NCI-H446 treated with DMSO at 0.1 percent for 48 hours (cell line): ENCODE results near the gene ECPAS.
"Not testable (repeated sequence)": the region's sequence is repeated elsewhere in the genome, so short reads cannot be mapped to it uniquely, and the experiment has no call there.

Experiments used
- DNase-seq: peaks from one replicate; lab custom pipeline; 2025; lab: John Stamatoyannopoulos, UW

Gene ECPAS

DNA sequence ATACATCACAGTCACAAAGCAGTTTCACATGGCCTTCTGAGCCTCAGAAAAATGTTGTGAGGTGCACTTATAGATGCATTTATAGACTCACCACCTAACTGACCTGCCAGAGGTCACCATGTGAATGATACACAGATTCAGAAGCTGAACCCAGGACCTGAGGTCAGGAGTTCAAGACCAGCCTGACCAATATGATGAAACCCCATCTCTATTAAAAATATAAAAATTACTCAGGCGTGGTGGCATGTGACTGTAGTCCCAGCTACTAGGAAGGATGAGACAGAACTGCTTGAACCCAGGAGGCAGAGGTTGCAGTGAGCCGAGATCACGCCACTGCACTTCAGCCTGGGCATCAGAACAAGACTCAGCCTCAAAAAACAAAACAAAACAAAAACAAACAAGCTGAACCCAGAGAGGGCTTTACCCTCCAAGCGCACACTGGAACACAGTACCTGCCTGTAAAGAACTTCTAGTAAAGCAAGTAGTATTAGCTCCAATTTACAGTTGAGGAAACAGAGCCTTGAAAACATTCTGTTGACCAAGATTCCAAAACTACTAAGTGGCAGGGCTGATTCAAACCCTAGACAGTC lies 16.3 kb downstream of the ECPAS start:
- DNase-seq, result no peak

DNA sequence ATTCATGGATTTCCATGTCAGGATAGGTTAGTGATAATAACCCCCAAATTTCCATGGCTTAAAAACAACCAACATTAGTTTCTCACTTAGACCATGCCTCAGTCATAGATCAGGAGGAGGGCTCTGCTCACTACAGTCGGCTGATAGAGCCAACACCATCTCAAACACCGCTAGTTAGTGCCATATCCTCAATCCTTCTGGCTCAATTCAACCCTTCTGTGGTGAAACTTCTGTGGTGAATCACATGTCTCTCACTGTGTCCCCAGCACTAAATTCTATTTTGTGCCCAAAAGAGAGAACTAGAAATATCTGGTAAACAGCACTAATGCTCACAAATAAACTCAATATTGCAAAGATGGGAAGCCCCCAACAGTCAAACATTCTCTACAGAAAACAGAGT lies 21.1 kb downstream of the ECPAS start:
- no peak for DNase-seq

DNA sequence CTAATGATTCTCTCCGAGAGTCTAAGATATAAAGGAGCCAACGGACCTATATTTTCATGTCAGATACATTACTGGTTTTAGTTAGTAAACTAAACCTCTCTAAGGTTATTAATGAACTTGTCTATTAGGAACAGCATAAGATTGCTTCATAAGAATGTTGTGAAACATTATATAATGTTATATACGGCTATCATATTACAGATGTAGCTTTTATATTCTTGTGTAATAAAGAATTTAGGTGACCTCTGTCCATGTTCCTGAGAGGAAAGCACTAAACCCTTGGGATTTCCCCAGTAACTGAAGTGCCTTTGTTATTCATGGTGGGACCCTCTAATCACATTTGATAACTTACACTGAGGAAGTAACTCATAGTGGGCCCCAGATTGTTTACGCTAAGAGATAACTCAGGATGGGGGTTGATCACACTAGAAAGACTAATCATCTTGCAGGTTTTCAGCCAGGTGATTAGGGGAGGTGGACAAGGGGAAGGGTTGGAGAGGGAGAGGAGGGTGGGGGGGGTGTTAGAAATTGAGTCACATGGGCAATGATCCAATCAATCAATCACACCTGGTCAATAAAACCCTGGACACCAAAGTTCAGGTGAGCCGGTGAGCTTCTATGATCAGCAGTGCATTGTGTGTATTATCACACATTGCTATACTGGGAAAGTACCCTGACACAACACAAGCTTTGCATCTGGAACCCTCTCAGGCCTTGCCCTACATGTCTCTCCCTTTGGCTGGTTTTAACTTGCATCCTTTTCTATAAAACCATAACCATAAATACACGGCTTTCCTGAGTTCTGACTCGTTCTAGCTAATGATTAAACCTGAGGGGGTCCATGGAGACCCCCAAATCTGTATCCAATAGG lies 25.8 kb downstream of the ECPAS start:
- no peak for DNase-seq

DNA sequence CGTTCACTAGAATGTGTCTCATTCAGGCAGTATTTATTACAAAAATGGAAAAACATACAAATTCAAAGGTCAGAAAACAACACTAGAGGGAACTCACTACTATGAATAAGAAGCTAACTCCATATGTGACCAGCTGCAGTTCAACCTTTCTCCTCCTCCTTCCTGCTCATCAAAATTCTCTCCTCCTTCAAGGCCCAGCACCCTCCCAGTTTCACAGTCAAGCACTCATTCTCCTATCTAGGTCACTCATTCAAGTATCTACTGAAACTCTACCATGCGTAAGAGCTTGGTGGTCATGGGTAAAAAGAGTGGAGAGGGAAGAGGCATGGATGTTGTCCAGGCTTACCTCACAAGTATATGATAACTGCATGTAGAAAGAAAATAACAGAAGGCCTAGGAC lies 27.7 kb downstream of the ECPAS start:
- no peak for DNase-seq

DNA sequence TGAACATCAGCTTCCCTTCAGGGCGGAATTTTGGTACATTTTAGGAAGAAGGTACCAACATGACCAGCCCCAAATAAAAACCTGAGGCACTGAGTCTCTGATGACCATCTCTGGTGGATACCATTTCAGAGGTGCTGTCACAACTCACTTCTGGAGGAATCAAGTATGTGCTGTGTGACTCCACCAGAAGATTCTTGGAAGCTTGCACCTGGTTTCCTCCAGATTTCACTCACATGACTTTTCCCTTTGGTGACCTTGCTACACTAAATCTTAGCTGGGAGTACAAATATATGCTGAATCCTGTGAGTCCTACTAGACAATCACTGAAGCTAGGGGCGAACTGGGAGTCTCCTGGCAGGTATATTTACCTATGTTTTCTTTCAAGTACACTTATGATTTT lies 28.5 kb downstream of the ECPAS start:
- no peak for DNase-seq

DNA sequence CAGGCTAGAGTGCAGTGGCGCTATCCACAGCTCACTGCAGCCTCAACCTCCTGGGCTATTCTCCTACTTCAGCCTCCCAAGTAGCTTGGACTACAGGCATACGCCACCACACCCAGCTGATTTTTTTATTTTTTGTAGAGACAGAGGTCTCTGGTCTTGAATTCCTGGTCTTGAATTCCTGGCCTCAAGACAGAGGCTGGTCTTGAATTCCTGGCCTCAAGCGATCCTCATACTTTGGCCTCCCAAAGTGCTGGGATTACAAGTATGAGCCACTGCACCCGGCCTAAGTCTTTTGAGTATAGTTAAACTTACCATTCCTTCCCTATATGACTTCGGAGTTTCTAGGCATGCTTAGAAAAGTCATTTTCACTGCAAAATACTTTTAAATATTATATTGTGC lies 29.4 kb downstream of the ECPAS start:
- DNase-seq, result no peak

DNA sequence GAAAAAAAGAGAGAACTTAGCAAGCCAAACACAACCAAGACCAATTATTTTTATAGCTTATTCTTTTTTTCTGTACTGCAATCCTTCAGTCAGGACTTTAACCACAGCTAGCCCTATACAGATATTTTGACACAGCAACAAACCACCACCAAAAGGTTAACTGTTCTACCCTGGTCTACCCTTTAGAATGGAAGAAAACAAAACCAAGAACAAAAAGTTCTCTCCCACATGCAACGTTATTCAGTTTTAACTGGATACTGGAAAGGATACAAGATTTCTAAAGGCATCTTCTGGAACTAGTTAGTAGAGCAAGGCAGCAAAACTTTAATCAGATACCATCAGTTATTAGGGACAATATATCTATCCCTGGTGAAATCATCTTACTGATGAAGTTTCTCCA lies 32.6 kb downstream of the ECPAS start:
- no peak for DNase-seq

DNA sequence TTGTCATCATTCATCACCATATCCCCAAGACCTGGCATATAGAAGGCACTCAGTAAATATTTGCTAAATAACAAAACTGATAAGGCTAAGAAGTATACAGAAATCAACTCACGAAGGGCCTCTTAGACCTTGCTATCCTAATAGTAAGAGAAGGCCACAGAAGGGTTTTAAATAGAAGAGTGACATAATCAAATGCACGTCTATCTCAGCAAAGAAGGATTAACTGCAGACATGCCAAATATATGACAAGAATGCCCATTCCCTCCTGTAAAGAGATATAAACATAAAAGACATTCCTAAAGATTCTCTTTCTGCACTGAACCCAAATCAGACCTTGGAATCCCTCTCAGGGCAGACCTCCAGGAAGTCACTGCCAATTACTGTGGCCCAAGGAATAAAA lies 34.1 kb downstream of the ECPAS start:
- DNase-seq, result no peak

DNA sequence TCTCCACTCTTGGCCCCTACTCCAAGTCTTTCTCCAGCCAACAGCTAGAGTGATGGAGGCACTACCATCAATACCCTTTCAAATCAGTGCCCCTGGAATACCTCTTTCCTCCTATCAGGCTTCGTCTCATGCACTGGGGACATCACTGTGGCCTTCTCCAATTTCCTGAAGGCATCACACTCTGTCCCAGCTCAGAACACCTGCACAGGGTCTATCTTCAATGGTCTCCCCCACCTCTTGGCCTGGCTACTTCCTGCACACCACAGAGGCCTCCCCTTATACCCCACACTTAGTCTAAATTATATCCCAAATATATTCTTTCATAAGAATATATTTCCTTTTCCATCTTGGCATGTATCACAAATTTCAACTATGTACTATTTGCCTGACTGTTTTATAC lies 34.5 kb downstream of the ECPAS start:
- no peak for DNase-seq

DNA sequence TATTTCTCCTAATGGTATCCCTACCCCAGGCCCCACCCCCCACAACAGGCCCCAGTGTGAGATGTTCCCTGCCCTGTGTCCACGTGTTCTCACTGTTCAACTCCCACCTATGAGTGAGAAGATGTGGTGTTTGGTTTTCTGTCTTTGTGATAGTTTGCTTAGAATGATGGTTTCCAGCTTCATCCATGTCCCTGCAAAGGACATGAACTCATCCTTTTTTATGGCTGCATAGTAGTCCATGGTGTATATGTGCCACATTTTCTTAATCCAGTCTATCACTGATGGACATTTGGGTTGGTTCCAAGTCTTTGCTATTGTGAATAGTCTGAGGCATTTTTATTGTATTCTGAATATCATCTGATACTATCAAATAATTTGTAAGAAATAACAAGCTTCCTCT lies 38.4 kb downstream of the ECPAS start:
- not testable (repeated sequence) for DNase-seq

DNA sequence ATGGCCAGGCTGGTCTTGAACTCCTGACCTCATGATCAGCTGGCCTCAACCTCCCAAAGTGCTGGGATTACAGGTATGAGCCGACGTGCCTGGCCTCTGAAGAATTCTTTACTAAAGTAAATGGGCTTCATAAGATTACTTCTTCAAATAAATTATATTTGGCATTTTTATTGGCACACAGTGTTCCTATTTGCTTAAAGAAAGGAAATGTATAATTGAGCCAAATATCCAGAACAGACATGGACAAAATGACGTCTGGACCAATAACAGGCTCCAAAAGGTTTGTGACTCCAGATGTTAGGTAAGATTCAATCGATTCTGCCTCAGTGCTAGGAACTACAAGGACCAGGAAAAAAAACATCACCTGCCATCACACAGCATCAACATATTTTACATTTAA lies 40.7 kb downstream of the ECPAS start:
- DNase-seq, result no peak

DNA sequence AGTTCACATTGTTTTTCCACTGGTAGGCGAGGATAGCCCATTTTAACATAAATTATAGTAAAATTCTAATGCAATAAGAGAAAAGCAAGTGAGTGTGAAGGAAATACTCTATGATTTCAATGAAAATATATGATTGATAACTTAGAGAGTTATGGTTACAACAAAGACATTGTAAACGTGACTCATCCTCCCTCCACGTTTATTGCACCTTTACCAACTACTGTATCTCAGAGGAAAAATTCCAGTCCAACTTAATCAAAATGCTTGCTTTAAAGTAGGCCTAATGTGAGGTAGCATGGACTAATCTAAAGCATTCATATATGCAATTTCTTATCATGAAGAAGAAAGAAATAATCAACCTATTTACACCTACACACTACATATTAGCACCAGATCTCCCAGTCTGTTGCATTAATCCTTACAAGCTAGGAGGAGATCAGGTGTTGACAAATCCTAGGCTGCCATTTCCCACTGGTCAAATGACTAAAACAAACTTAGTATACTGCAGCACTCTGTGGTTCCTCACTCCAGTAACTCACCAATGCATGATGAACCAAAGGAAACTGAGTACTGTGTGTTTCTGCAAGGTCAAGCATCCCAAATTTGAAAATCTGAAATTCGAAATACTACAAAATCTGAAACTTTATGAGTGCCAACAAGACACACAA lies 41.7 kb downstream of the ECPAS start:
- no peak for DNase-seq

DNA sequence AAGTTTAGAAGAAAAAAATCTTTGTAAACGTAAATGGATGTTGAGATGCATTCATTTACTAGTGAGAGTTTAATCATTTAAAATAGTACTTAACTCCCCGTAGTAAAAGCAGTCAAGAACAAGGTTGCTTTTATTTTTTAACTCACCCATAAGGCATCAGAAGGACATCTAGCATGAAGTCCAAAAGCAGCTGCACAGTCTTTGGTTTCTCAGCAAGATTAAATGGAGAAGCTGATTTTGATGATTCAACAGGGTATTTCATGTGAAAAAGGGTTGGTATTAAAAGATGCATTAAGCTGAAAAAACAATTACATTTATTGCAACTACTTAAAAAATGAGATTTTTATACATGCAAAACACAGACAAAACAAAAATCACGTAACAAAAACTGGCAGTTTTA lies 44.0 kb downstream of the ECPAS start:
- DNase-seq, result no peak

DNA sequence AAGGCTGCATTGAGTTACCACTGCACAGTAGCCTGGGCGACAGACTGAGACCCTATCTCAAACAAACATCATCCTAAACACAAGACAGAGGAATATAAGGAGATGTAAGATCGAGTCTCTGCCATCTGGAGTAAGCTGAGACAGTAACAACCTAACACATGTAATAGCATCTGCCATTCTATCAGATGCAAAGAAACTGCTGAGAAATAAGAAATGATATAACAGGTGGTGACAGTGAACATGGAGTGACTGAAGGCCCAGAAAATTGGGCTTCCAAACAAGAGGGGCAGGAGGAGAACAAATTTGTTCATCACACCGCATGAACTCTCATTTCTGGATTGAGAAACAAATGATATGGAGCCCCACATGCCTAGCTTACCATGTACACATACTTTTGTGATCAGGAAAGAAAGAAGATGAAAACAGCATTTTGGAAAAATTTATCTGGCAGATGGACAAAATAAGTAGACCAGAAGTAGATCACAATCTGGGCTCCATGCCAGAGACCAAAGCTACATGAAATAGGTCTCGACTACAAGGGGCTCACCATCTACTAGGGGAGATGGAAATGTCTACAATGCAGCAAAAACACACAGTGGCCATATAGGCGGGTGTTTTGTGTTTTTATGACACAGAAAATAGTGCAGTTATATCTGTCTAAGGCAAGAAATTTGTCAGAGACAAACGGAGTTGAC lies 45.5 kb downstream of the ECPAS start:
- DNase-seq, result peak; percentile 79

DNA sequence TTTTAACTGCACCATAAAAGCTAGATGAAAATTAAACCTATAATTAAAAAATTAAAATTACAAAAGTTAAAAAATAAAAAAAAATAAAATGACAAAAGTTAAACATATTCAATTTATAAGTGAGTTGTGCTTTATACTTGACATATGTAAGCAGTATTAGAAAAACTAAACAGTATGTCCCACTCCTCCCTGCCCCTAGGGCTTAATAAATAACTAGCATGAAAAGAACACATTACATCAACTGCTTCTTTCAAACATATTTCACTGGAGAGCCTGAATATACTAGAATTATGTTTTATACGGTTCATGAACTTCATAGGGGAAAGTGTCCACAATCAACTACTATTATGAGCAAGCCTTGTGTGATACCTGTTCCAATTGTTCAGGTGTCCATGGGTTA lies 47.6 kb downstream of the ECPAS start:
- no peak for DNase-seq

DNA sequence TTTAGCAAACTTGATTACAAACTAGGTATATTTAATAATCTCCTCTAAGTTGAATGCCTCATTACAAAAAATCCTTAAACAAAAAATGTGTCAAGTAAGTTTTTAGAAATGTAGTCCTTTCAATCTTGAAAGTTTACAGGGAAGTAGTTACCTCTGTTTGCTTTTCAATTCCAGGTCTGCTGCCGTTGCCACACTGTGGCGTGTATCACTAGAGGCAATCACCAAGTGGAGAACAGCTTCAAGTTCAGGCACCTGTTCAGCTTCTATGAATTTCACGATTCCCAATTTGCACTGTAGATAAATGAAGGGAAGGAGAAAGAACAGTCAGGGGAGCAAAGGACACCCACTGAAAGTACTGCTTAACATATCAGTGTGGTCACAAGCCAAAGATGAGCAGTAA lies 51.1 kb downstream of the ECPAS start:
- DNase-seq, result no peak

DNA sequence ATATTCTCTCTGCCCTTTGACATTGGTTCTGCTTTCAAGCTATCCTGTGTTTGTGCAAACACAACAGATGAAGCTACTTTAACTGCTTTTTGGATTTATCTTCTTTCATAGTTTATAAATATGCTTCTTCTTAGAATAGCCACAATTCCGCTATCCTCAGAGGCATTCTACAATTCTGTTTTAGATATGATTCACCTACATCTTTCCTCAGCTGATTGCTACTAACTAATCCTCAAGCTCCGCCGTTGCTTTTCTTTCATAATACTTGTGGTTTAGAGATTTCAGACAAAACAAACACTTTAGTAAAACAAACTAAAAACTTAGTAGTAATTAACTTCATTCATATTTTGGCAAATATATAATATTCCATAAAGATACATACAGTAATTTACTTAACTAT lies 52.5 kb downstream of the ECPAS start:
- no peak for DNase-seq

DNA sequence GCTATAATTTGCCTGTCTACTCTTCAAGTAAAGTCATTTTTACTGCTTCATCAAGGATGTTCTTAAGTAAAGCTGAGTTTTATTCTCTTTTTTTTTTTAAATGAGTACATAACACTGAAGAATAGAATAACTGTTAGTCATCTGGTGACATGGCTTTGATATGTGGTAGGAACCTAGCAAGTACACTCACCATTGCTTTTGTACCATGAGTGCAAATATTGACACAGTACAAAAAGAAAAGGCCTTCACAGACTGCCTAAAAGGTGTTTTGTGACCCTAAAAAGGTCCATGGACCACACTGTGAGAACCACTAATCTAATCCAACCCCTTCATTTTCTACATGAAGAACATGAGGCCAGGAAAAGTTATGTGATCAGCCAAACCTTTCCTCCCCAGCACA lies 55.0 kb downstream of the ECPAS start:
- DNase-seq, result no peak

DNA sequence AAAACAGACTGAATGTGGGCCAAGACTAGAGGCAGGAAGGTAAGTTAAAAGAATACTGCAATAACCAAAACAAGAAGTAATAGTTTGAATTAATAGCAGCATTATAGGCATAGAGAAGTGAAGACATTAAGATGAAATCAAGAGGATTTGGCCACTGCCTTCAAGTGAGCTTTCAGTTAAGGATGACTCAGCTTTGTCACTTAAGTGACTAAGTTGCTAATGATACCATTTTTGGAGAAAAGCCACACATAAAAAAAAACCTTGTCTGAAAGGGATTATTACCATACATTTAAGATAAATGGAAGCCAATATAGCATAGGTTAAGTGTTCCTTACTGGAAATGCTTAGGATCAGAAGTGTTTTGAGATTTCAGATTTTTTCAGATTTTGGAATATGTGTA lies 57.0 kb downstream of the ECPAS start:
- no peak for DNase-seq

DNA sequence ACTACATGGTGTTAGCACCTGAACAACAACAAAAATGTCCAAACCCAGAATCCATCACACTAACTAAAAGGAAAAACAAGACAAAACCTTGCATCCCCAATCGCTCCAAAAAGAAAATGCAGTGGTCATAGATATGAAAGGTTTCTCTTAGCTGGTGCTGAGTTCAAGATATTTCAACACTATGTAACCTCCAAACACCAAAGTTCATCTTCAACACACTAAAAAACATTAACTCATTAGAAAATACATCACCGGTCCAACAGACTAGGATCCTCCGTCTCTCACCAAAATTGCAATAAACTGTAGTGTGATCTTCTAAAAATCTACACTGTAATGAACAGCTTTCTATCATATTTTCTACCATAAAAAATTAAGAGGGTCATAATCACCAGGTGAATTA lies 60.8 kb downstream of the ECPAS start:
- no peak for DNase-seq

DNA sequence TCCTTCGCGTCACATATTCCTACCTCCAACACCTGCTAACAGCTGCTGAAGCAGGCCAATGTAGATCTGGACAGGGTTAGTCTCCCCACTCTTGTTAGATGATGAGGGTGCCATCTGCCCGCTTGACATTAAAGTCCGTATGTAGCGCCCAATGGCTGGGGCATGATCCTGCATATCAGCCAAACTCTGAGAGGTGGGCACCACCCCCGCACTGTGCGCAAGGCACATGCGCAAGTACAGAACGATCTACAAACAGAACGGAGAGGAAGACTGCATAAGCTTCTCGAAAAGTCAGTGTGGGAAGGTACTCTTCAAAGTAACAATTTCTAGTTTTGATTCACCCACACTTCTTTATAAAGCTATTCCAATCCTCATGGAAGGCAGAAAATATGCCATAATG lies 69.8 kb downstream of the ECPAS start:
- DNase-seq, result no peak

DNA sequence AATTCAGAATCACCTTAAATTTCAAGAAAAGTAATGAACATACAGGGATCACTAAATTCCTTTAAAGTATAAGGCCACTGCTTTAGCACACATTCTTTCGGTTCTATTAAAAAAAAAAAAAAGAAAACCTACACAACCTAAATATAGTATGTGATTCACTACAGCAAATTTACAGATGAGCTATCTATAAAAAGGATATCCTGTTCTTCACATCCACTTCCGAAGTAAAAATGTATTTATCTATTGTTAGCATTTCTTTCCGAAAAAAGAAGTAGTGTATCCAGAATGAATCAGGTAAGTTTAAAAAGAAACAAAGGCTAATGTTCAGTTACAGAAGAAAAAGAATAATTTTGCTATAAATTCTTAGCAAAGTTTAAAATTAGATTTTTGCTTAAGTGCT lies 70.2 kb downstream of the ECPAS start:
- DNase-seq, result no peak

DNA sequence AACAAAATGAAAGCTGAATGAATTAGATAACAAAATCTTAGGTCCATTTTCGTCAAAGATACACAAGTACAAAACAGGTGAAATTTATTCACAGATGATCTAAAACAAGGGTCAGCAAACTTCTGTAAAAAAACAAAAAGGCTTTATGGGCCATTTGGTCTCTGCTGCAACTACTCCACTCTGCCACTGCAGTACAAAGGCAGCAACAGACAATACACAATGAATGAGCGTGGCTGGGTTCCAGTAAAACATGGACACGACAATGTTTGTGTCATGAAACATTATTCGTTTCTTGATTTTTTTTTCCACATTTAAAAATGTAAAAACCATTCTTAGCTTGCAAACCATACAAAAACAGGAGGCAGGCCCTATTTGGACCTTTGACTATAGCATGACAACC lies 71.9 kb downstream of the ECPAS start:
- no peak for DNase-seq
